ENCODE data around the gene PDK2.
"Not testable (repeated sequence)": the region's sequence is repeated elsewhere in the genome, so short reads cannot be mapped to it uniquely, and the experiment has no call there.

PDK2 gene

DNA sequence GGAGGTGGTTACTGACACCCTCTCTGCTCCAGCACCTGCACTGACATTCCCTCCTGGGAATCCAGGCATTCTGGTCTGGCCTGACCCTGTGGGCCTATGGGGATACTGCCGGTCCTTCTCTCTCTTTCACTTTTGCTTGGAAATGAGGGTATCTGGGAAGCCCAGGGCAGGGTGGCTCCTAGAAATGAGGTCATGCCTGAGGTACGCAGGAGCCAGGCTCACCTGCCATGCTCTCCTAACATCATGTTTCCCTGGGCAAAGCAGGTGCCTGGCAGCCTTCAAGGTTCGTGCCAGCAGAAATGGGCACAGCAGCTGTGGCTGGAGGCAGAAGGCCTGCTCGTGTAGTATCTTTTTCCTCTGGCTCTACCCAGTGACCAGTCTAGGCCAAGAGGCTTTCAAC, 35.9 kb upstream of the PDK2 start:
- no peak for DNase-seq

GRCh38 chr17:50059759-50060273, 35.3 kb upstream of the PDK2 start:
- DNase-seq, result no peak

DNA sequence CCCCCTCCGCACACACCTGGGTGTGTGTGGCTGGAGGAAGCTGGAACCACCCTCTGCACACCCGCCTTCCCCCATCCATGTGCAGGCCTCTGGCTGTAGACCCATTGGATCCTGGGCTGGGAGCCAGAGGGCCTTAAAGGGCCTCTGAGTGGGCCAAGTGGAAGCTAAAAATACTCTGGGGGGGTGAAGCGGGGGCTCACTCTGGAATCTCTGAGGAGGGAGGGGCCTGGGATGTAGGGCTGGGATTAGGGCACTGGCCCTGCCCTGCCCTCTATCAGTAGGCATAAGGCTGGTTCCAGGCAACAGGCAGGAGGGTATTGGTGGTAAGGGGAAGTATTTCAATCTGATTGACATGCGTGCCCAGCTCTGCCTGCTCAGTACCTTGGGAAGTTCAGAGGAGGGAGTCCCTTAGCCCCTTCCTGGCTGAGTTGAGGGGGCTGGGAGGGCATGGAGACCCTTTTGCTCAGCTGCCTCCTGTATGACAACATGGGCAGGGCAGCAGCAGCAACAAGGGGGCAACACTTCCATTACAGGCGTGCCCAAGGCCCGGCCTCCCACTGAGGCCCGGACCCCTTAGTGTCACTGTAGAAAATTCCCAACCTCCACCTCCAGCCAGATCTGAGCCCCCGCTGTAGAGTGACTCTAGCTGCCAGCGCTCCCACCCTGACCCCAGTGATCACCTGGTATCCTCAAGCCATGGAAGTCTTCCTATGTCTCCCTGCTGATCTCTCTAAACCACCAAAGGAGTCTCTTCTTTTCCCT, 34.0 kb upstream of the PDK2 start:
- no peak for DNase-seq

- DNase-seq, result not testable (repeated sequence)
Measured at GRCh38 chr17:50061713-50062045, 33.5 kb upstream of the PDK2 start.

GRCh38 chr17:50062293-50063243, 32.6 kb upstream of the PDK2 start:
- no peak for DNase-seq

DNA sequence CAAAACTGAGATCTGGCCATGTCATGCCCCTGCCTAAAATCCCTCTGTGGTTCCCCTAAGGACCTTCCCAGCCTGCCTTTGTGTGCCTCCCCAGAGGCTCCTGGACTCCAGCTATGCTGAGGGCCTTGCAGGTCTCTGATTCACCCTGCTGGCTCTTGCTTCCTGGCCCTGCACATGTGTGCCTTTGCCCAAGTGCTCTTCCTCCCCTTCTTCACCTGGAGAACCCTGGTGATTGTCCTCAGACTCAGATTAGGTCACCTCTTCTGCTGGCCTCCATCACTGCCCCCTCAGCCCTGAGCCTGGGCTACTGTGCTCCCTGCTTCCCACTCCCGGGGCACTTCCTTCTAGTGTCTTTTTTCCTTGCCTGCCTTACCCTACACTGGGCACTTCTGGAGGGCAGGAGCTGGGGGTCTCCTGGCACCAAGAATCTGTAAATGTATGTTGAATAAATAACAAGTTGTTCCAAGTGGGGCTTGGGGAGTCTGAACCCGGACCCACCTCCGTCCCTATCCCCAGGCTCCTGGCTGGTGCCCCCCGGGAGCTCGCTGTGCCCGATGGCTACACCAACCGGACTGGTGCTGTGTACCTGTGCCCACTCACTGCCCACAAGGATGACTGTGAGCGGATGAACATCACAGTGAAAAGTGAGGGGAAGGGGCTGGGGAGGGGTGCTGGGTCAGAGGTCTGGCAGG, 31.4 kb upstream of the PDK2 start:
- no peak for DNase-seq

DNA sequence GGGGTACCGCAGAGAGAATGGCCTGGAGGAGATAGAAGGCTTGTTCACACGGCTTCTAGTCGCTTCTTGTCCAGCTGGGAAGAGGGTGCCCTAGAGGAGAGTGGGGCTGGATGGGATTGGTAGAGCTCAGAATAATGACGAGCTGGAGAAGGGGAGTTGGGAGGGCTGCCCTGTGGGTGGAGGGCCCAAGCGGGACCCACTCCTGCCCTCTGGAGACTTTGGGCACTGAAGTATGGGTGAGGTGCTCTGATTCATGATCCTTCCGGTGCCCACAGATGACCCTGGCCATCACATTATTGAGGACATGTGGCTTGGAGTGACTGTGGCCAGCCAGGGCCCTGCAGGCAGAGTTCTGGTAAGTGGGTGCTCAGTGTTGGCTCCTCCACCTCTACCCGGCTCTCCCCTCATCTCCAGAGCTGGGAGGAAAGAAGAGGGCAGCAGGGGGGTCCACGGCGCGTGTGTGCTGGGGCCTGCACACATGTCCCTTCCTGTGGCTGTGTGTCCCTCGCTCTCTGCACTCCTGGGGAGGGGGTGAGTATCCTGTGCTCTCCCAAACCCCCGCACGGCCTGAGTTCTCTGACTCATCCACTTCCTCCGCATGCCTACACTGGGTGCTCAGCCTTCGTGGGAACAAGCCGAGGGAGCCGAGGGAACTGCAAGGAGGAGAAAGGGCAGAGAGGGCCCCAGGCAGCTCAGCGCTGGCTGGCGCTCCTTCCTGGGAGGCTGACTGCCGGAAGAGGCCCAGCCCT, 30.7 kb upstream of the PDK2 start:
- no peak for DNase-seq

GRCh38 chr17:50065056-50065455, 30.1 kb upstream of the PDK2 start:
- no peak for DNase-seq

- no peak for DNase-seq
Measured at GRCh38 chr17:50066995-50067394, 28.2 kb upstream of the PDK2 start.

- no peak for DNase-seq
Measured at GRCh38 chr17:50067996-50068395, 27.2 kb upstream of the PDK2 start.

- DNase-seq, result no peak
Measured at GRCh38 chr17:50070908-50071680, 24.1 kb upstream of the PDK2 start.

DNA sequence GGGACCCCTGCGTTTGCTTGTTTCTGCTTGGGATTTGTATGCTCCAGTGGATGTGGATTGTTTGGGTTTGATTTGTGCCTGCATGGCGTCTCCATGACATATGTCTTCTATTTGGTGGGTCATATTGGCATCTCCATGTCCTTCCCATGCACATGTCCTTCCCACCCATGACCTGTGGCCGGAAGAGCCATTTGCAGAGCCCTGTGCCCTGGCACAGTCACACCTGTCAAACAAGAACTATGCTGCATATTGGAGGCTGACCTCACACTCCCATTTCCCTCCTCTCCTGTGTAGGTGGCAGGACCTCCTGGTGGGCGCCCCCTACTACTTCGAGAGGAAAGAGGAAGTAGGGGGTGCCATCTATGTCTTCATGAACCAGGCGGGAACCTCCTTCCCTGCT, 23.5 kb upstream of the PDK2 start:
- DNase-seq, result no peak

GRCh38 chr17:50072130-50072529, 23.0 kb upstream of the PDK2 start:
- DNase-seq, result no peak

GRCh38 chr17:50072925-50073324, 22.2 kb upstream of the PDK2 start:
- no peak for DNase-seq

DNA sequence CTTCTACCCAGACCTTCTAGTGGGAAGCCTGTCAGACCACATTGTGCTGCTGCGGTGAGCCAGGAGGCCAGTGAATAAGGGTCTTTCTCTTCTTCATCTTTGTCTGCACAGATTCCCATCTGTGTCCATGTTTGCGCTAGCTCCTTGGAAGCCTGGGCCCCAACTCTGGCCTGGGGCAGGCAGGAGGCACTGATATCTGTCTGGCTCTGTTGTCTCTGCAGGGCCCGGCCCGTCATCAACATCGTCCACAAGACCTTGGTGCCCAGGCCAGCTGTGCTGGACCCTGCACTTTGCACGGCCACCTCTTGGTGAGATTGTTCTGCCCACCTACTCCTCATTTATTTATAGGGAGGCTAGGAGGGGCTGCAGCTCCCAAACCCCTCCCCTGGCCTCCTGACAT, 20.9 kb upstream of the PDK2 start:
- no peak for DNase-seq

GRCh38 chr17:50075446-50076032, 19.6 kb upstream of the PDK2 start:
- no peak for DNase-seq

- no peak for DNase-seq
Measured at GRCh38 chr17:50076221-50076590, 18.9 kb upstream of the PDK2 start.

GRCh38 chr17:50076591-50077235, 18.4 kb upstream of the PDK2 start:
- no peak for DNase-seq

DNA sequence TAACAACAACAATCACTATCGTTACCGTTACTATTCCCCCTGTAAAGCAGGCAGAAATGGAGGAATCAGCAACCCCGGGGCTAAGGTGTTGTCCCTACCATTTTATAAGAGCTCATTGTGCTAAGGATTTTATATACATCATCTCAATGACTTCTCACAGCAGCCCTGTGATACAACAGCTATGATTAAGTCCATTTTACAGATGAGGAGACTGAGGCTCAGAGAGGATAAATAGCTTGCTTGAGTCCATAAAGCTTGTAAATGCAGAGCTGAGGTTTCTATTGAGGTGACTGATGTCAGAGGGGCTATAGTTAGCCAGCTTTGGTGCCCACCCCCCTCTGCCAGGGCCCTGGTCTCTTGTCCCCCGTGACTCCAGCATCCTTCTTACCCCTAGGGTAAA, 16.7 kb upstream of the PDK2 start:
- no peak for DNase-seq

DNA sequence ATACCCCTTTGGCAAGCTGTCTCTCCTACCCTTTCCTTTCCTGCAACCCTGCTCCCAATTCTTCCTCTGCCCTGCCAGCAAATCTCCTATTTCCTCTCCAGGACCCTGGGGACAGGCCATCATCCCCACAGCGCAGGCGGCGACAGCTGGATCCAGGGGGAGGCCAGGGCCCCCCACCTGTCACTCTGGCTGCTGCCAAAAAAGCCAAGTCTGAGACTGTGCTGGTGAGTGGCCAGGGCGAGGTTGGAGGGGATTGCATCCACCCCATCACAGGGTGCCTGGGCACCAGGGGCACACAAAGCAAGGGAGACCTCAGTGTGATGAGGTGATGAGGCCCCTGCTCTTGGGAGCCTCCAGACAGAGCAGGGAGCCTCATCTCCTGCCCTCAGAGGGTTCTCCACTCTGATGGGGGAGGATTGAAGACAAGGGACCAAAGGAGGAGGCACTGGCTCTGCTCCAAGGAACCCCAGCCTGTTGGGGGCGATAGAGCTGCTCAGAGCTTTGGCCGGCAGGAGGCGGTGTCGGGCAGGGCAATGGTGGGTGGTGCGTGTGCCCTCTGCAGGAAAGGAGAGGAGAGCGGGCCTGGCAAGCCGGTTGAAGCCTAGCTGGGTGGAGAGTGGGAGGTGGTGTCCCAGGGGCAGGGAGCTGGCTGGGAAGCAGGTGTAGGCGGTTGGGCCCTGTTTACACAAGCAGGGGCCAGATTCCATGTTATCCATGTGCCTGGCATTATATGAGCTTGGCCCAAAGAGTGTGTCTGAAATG, 15.6 kb upstream of the PDK2 start:
- no peak for DNase-seq

Measured in bone marrow (tissue), 2 donors.